T-helper 9 cell (primary cell): ENCODE results near the gene CACNA2D3.

Source experiments
- DNase-seq: peaks from one replicate; pipeline ENCODE4 v3.0.0-alpha.2; 2020

Gene CACNA2D3

GRCh38 chr3:54862526-54862925, 740.2 kb downstream of the CACNA2D3 start:
- DNase-seq, result no peak

GRCh38 chr3:54863366-54863765, 741.0 kb downstream of the CACNA2D3 start:
- no peak for DNase-seq

GRCh38 chr3:54863786-54864185, 741.4 kb downstream of the CACNA2D3 start:
- no peak for DNase-seq

- no peak for DNase-seq
Measured at GRCh38 chr3:54865316-54865715, 743.0 kb downstream of the CACNA2D3 start.

- DNase-seq, result no peak
Measured at GRCh38 chr3:54866251-54866650, 743.9 kb downstream of the CACNA2D3 start.

GRCh38 chr3:54870423-54870822, 748.1 kb downstream of the CACNA2D3 start:
- no peak for DNase-seq

GRCh38 chr3:54871867-54872266, 749.5 kb downstream of the CACNA2D3 start:
- DNase-seq, result no peak

- DNase-seq, result no peak
Measured at GRCh38 chr3:54873059-54874010, 751.0 kb downstream of the CACNA2D3 start.

- no peak for DNase-seq
Measured at GRCh38 chr3:54874816-54875556, 752.6 kb downstream of the CACNA2D3 start.

GRCh38 chr3:54875596-54876268, 753.4 kb downstream of the CACNA2D3 start:
- DNase-seq, result no peak

GRCh38 chr3:54876694-54877093, 754.3 kb downstream of the CACNA2D3 start:
- DNase-seq, result no peak

- DNase-seq, result no peak
Measured at GRCh38 chr3:54877730-54878129, 755.4 kb downstream of the CACNA2D3 start.

- DNase-seq, result no peak
Measured at GRCh38 chr3:54878145-54878544, 755.8 kb downstream of the CACNA2D3 start.

- DNase-seq, result no peak
Measured at GRCh38 chr3:54882129-54882833, 759.9 kb downstream of the CACNA2D3 start.

GRCh38 chr3:54888162-54888561, 765.8 kb downstream of the CACNA2D3 start:
- DNase-seq, result no peak

GRCh38 chr3:54888873-54889272, 766.5 kb downstream of the CACNA2D3 start:
- no peak for DNase-seq

- no peak for DNase-seq
Measured at GRCh38 chr3:54889731-54890130, 767.4 kb downstream of the CACNA2D3 start.

- no peak for DNase-seq
Measured at GRCh38 chr3:54891540-54891897, 769.2 kb downstream of the CACNA2D3 start.

GRCh38 chr3:54892168-54892567, 769.8 kb downstream of the CACNA2D3 start:
- DNase-seq, result no peak

GRCh38 chr3:54895613-54896012, 773.3 kb downstream of the CACNA2D3 start:
- no peak for DNase-seq

GRCh38 chr3:54897028-54897711, 774.8 kb downstream of the CACNA2D3 start:
- no peak for DNase-seq

- no peak for DNase-seq
Measured at GRCh38 chr3:54899273-54899672, 776.9 kb downstream of the CACNA2D3 start.
